Measurements from ENCODE around the gene ZNF343. TPM values are rescaled to one million over a fixed set of nuclear protein-coding genes. Genes with fewer than 3 reads are reported as not detected.
"Not testable (repeated sequence)": the region's sequence is repeated elsewhere in the genome, so short reads cannot be mapped to it uniquely, and the experiment has no call there.

Gene ZNF343
- polyA plus RNA-seq, 1 donor = 10.2 TPM

DNA sequence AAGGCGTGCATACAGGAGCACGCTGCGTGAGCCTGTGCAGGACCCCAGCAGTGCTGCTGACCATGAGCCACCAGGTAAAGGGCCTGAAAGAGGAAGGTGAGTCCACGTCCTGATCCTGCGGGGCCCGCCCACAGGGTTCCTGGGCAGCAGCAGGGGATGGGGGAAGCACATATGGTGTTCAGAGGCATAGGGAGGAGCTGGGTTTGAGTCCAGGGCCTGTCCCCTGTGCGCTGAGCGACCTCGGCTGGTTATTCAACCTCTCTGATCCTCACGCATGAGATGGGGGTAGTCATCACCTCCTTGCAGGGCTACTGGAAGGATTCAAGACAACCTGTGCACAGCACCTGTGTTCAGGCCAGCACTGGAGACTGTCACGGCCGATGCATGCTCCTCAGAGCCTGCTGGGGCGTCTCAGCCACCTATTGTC is 27.9 kb upstream of the ZNF343 start, which contains the start of gene TMC2:
TSS of gene TMC2 (plus strand) at position 14 of the 427 bp plus-strand sequence. CDS start at position 63, 49 bp downstream.
- H3K4me1 ChIP-seq (ENCODE audit: control insufficient read depth, insufficient read depth, low read length) = peaks cover 2% of the 10 kb centered on the region
- H3K27ac ChIP-seq (ENCODE audit: low read length) = no peak within 1 kb of the TSS
- WGBS (ENCODE audit: insufficient coverage, low lambda C conversion rate) = no CpG with 5 or more reads among the region's 13 CpGs
- H3K9me3 ChIP-seq (ENCODE audit: control insufficient read depth, low read depth, low read length) = no peaks in the 10 kb centered on the region
- no peak within 1 kb of the TSS for H3K4me3 ChIP-seq (ENCODE audit: low read length)
- H3K27me3 ChIP-seq (ENCODE audit: control insufficient read depth, insufficient read depth, low read length) = peaks cover 14% of the 10 kb centered on the region
- no peak for DNase-seq
- H3K36me3 ChIP-seq (ENCODE audit: control insufficient read depth, insufficient read depth, low read length) = no peaks in the 10 kb centered on the region

DNA sequence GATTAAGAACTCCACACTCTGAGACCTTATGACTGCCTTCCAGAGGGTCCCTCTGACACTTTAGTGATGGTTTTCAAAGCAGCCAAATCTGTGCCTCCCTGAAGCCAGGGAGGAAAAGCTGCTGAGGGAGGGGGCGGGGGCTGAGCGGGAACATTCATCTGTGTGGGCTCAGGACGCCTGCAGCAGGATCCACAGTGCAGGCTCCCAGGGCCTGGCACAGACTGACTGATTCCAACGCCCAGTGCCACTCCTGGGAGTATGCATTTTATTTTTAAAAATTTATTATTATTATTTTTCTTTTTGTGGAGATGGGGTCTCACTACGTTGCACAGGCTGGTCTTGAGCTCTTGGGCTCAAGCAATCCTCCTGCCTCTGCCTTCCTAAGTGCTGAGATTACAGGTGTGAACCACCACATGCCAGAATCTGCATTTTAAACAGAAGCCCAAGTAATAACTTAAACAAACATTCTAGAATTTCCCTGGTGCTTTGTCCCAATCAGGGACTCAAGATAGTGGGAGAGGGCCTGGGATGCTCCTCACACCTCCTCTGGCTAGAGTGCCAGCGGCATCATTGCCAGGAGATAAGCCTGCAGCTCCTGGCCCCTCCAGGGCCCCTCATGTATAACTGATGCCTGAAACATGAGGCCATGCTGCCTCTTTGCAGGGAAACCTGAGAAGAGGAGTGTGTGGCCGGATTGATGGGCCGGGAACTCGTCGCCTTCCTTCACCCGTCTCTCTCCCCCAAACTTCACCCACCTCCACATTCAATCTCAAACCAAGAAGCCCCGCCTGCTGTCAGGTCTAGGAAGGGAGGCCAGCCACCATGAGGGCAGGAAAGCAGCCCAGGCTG is 27.2 kb upstream of the ZNF343 start:
- no peak overlapping the region for H3K4me3 ChIP-seq (ENCODE audit: low read length)
- no peaks in the 10 kb centered on the region for H3K36me3 ChIP-seq (ENCODE audit: control insufficient read depth, insufficient read depth, low read length)
- 17% methylated on average over 1 of the region's 12 CpGs for WGBS (ENCODE audit: insufficient coverage, low lambda C conversion rate)
- no peaks in the 10 kb centered on the region for H3K9me3 ChIP-seq (ENCODE audit: control insufficient read depth, low read depth, low read length)
- H3K27me3 ChIP-seq (ENCODE audit: control insufficient read depth, insufficient read depth, low read length) = peaks cover 14% of the 10 kb centered on the region
- H3K27ac ChIP-seq (ENCODE audit: low read length) = no peak overlapping the region
- peaks cover 2% of the 10 kb centered on the region for H3K4me1 ChIP-seq (ENCODE audit: control insufficient read depth, insufficient read depth, low read length)
- DNase-seq = no peak

GRCh38 chr20:2533118-2533517 is 24.4 kb upstream of the ZNF343 start:
- no peak overlapping the region for H3K27ac ChIP-seq (ENCODE audit: low read length)
- no peaks in the 10 kb centered on the region for H3K9me3 ChIP-seq (ENCODE audit: control insufficient read depth, low read depth, low read length)
- no CpG with 5 or more reads among the region's 8 CpGs for WGBS (ENCODE audit: insufficient coverage, low lambda C conversion rate)
- H3K27me3 ChIP-seq (ENCODE audit: control insufficient read depth, insufficient read depth, low read length) = peaks cover 14% of the 10 kb centered on the region
- peaks cover 2% of the 10 kb centered on the region for H3K4me1 ChIP-seq (ENCODE audit: control insufficient read depth, insufficient read depth, low read length)
- no peak overlapping the region for H3K4me3 ChIP-seq (ENCODE audit: low read length)
- no peaks in the 10 kb centered on the region for H3K36me3 ChIP-seq (ENCODE audit: control insufficient read depth, insufficient read depth, low read length)
- no peak for DNase-seq

DNA sequence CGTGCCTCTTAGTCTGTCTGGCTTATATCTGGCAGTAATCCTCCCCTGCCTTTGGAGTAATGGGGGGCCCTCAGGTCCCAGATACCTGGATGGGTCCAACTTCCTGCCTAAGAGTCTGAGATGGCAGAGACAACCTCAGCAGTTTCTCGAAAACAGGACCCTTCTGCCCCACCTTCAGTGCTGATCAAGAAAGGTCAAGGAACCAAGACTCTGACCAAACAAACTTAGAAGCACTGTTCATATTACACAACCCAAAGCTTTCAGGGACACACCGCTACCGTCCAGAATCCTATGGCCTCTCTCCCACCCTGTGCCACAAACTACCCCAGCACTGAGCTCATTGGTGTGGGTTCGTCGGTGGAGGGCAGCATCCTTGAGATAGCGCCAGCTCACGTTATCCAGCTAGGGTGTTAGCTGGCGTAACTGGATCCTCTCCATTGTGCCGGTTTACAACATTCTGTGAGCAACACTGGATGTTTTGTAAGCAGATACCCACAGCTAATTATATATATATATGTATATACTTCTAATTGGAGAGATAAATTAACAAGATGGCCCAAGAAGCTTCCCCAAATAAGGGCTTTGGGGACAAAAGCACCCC is 20.1 kb upstream of the ZNF343 start:
- Histone ChIP-seq H3K4me1 (ENCODE audit: control insufficient read depth, insufficient read depth, low read length) (peaks cover 4% of the 10 kb centered on the region), H3K27me3 (ENCODE audit: control insufficient read depth, insufficient read depth, low read length) (peaks cover 2% of the 10 kb centered on the region), H3K4me3 (ENCODE audit: low read length) (no peak overlapping the region), H3K36me3 (ENCODE audit: control insufficient read depth, insufficient read depth, low read length) (no peaks in the 10 kb centered on the region), H3K27ac (ENCODE audit: low read length) (no peak overlapping the region), H3K9me3 (ENCODE audit: control insufficient read depth, low read depth, low read length) (no peaks in the 10 kb centered on the region)
- DNase-seq = no peak
- no CpG with 5 or more reads among the region's 10 CpGs for WGBS (ENCODE audit: insufficient coverage, low lambda C conversion rate)

GRCh38 chr20:2527762-2528161 is 19.0 kb upstream of the ZNF343 start:
- no peak overlapping the region for H3K27ac ChIP-seq (ENCODE audit: low read length)
- no peak overlapping the region for H3K4me3 ChIP-seq (ENCODE audit: low read length)
- no peaks in the 10 kb centered on the region for H3K36me3 ChIP-seq (ENCODE audit: control insufficient read depth, insufficient read depth, low read length)
- H3K9me3 ChIP-seq (ENCODE audit: control insufficient read depth, low read depth, low read length) = no peaks in the 10 kb centered on the region
- peak in 1 of 2 donors; percentile 29 for DNase-seq
- peaks cover 4% of the 10 kb centered on the region for H3K4me1 ChIP-seq (ENCODE audit: control insufficient read depth, insufficient read depth, low read length)
- peaks cover 2% of the 10 kb centered on the region for H3K27me3 ChIP-seq (ENCODE audit: control insufficient read depth, insufficient read depth, low read length)
- no CpG with 5 or more reads among the region's 6 CpGs for WGBS (ENCODE audit: insufficient coverage, low lambda C conversion rate)

GRCh38 chr20:2526218-2526583 is 17.5 kb upstream of the ZNF343 start:
- no CpG with 5 or more reads among the region's 5 CpGs for WGBS (ENCODE audit: insufficient coverage, low lambda C conversion rate)
- H3K9me3 ChIP-seq (ENCODE audit: control insufficient read depth, low read depth, low read length); H3K4me3 ChIP-seq (ENCODE audit: low read length); H3K4me1 ChIP-seq (ENCODE audit: control insufficient read depth, insufficient read depth, low read length); H3K27ac ChIP-seq (ENCODE audit: low read length); H3K27me3 ChIP-seq (ENCODE audit: control insufficient read depth, insufficient read depth, low read length); H3K36me3 ChIP-seq (ENCODE audit: control insufficient read depth, insufficient read depth, low read length); DNase-seq: not testable (repeated sequence)

DNA sequence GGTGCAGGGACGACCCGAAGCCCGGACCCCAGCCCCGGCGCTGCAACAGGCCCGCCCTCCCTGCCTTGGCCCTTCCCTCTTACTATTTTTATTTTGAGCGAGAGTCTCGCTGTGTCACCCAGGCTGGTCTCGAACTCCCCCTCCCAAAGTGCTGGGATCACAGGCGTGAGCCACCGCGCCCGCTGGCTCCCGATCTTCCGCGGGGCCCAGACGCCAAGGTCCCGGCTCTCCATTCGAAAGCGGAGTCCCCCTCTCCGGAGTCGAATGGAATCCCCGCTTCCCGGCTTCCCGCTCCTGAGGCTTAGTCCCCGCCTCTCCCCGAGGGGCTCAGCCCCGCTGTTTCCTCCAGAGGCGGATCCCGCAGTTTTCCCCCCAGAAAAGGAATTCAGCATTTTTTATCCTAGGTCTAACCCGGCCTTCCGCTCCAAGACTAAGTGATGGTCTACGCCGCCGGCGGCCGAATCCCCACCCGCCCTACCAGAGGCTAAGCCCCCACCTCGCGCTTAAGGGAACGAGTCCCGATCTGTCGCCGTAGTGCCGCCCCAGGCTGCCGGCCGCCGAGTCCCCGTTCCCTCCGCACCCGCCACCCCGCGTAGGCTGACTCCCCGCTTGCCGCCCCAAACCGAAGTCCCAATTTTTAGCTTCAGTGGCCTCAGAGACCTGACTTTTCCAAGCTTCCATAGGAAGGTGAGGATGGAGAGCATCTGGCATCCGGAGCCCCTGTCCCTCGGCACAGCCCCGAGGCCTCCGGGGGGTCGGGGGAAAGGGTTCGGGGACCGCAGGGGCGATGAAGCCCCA is 16.2 kb upstream of the ZNF343 start:
- Histone ChIP-seq H3K27ac (ENCODE audit: low read length) (peak overlapping the region; percentile 79), H3K36me3 (ENCODE audit: control insufficient read depth, insufficient read depth, low read length) (no peaks in the 10 kb centered on the region), H3K4me1 (ENCODE audit: control insufficient read depth, insufficient read depth, low read length) (peaks cover 4% of the 10 kb centered on the region), H3K4me3 (ENCODE audit: low read length) (peak overlapping the region; percentile 94), H3K9me3 (ENCODE audit: control insufficient read depth, low read depth, low read length) (no peaks in the 10 kb centered on the region), H3K27me3 (ENCODE audit: control insufficient read depth, insufficient read depth, low read length) (peaks cover 2% of the 10 kb centered on the region)
- DNase-seq = peak in 1 of 2 donors; percentile 60
- WGBS (ENCODE audit: insufficient coverage, low lambda C conversion rate) = no CpG with 5 or more reads among the region's 64 CpGs

DNA sequence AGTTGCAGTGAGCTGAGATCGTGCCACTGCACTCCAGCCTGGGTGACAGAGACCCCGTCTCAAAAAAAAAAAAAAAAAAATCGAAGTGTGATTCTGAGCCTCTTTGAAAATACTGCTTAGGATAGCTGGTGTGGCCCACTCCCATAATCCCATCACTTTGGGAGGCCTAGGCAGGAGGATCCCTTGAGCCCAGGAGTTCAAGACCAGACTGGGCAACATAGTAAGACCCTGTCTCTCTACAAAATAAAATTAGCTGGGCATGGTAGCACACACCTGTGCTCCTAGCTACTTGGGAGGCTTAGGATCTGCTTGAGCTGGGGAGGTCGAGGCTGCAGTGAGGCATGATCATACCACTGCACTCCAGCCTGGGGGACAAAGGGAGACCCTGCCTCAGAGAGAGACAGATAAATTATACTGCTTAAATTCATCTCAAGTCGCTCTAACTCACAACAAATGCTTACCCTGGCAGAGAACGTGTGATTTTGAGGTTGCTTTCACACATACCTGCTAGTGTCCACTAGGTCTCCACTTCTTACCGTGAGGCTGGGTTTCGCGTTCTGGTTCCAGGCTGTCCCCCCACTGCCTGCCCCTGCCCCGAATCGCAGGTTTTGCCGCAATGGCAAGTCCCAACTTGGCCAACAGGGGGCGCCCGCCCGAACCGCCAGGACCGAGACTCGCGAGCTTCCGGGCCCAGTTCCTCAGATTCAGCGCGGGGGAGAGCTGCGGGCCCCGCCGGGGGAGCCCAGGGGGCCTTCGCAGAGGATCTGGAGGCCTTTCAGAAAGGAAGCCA is 15.4 kb upstream of the ZNF343 start:
- H3K36me3 ChIP-seq (ENCODE audit: control insufficient read depth, insufficient read depth, low read length) = no peaks in the 10 kb centered on the region
- no peaks in the 10 kb centered on the region for H3K9me3 ChIP-seq (ENCODE audit: control insufficient read depth, low read depth, low read length)
- peak overlapping the region; percentile 79 for H3K27ac ChIP-seq (ENCODE audit: low read length)
- no CpG with 5 or more reads among the region's 26 CpGs for WGBS (ENCODE audit: insufficient coverage, low lambda C conversion rate)
- DNase-seq = peak; percentile 72 to 79
- peaks cover 2% of the 10 kb centered on the region for H3K27me3 ChIP-seq (ENCODE audit: control insufficient read depth, insufficient read depth, low read length)
- H3K4me3 ChIP-seq (ENCODE audit: low read length) = peak overlapping the region; percentile 94
- peaks cover 4% of the 10 kb centered on the region for H3K4me1 ChIP-seq (ENCODE audit: control insufficient read depth, insufficient read depth, low read length)

DNA sequence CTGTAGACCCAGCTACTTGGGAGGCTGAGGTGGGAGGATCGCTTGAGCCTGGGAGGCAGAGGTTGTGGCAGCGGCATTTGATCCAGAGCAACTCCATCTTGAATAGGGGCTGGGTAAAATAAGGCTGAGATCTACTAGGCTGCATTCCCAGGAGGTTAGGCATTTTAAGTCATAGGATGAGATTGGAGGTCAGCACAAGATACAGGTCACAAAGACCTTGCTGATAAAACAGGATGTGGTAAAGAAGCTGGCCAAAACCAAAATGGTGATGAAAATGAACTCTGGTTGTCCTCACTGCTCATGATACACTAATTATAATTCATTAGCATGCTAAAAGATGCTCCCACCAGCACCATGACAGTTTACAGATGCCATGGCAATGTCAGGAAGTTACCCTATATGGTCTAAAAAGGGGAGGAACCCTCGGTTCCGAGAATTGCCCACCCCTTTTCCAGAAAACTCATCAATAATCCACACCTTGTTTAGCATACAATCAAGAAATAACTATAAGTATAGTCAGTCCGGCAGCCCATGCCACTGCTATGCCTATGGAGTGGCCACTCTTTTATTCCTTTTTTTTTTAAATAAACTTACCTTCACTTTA is 14.2 kb upstream of the ZNF343 start:
- not testable (repeated sequence) for H3K36me3 ChIP-seq (ENCODE audit: control insufficient read depth, insufficient read depth, low read length); H3K27me3 ChIP-seq (ENCODE audit: control insufficient read depth, insufficient read depth, low read length); DNase-seq; H3K9me3 ChIP-seq (ENCODE audit: control insufficient read depth, low read depth, low read length); H3K27ac ChIP-seq (ENCODE audit: low read length); H3K4me3 ChIP-seq (ENCODE audit: low read length); H3K4me1 ChIP-seq (ENCODE audit: control insufficient read depth, insufficient read depth, low read length)
- 100% methylated on average over 1 of the region's 5 CpGs for WGBS (ENCODE audit: insufficient coverage, low lambda C conversion rate)
